ENCODE results near the gene MUC5B. TPM values are rescaled to one million over a fixed set of nuclear protein-coding genes. Genes with fewer than 3 reads are reported as not detected.

Gene MUC5B
- total and polyA plus RNA-seq, 7 experiments from 2014 or later = not detected

- POLR2A ChIA-PET = interaction anchor here (0.6 to 0.8 kb wide), 2 partner anchors 13 to 105 kb away, joined by 4 read pairs; partner anchors contain the start of gene TOLLIP
- DNase-seq (peak in 1 of 9 donors; percentile 3), ATAC-seq (no peak)
- Mint-ChIP-seq H3K27ac (no peak overlapping the region), H3K4me3 (no peak overlapping the region), H3K4me1 (peaks cover 0 to 26% (median 19%) of the 10 kb centered on the region in 7 donors), H3K36me3 (peaks cover 0 to 9% (median 5%) of the 10 kb centered on the region in 5 donors), H3K9me3 (no peaks in the 10 kb centered on the region), H3K27me3 (no peaks in the 10 kb centered on the region)
- H3K9me3 ChIP-seq (ENCODE audit: control insufficient read depth in 2 of 3, low read length in 3 of 3) = no peaks in the 10 kb centered on the region
- H3K4me3 ChIP-seq (ENCODE audit: low read length) = no peak overlapping the region
- no peak overlapping the region for H3K27ac ChIP-seq (ENCODE audit: low read depth, low read length)
- peaks cover 0 to 47% (median 4%) of the 10 kb centered on the region in 3 experiments for H3K36me3 ChIP-seq (ENCODE audit: control insufficient read depth in 2 of 3, insufficient read depth in 3 of 3, low read length in 3 of 3)
- no peaks in the 10 kb centered on the region for H3K27me3 ChIP-seq (ENCODE audit: control insufficient read depth in 2 of 2, insufficient read depth in 2 of 2, low read length in 2 of 2)
- no peaks in the 10 kb centered on the region for H3K4me1 ChIP-seq (ENCODE audit: control insufficient read depth in 2 of 2, insufficient read depth in 2 of 2, low read length in 2 of 2)
- CTCF ChIA-PET = no interaction called here
- intact Hi-C loops (cut with micrococcal nuclease) = no loop called here
Observed at GRCh38 chr11:1297011-1297575, 74.2 kb downstream of the MUC5B start.

- Histone ChIP-seq H3K36me3 (ENCODE audit: control insufficient read depth in 2 of 3, insufficient read depth in 3 of 3, low read length in 3 of 3) (peaks cover 0 to 40% (median 4%) of the 10 kb centered on the region in 3 experiments), H3K4me1 (ENCODE audit: control insufficient read depth in 2 of 2, insufficient read depth in 2 of 2, low read length in 2 of 2) (no peaks in the 10 kb centered on the region), H3K27me3 (ENCODE audit: control insufficient read depth in 2 of 2, insufficient read depth in 2 of 2, low read length in 2 of 2) (no peaks in the 10 kb centered on the region), H3K9me3 (ENCODE audit: control insufficient read depth in 2 of 3, low read length in 3 of 3) (no peaks in the 10 kb centered on the region), H3K27ac (ENCODE audit: low read depth, low read length) (no peak overlapping the region), H3K4me3 (ENCODE audit: low read length) (no peak overlapping the region)
- intact Hi-C loops (cut with micrococcal nuclease) = no loop called here
- ATAC-seq (no peak), DNase-seq (peak in 1 of 9 donors; percentile 4)
- ChIA-PET POLR2A (interaction anchor here (0.6 to 1.6 kb wide), 3 partner anchors 11 to 104 kb away, joined by 3 to 4 read pairs (median 4); partner anchors contain the start of gene TOLLIP), CTCF (no interaction called here)
- H3K27ac Mint-ChIP-seq = no peak overlapping the region
- peaks cover 0 to 28% (median 22%) of the 10 kb centered on the region in 7 donors for H3K4me1 Mint-ChIP-seq
- H3K4me3 Mint-ChIP-seq = no peak overlapping the region
- peaks cover 0 to 6% (median 0%) of the 10 kb centered on the region in 5 donors for H3K36me3 Mint-ChIP-seq
- H3K9me3 Mint-ChIP-seq = no peaks in the 10 kb centered on the region
- no peaks in the 10 kb centered on the region for H3K27me3 Mint-ChIP-seq
Observed at GRCh38 chr11:1297576-1298473, 75.0 kb downstream of the MUC5B start.

GRCh38 chr11:1298695-1299492 lies 76.0 kb downstream of the MUC5B start:
- Histone ChIP-seq H3K27me3 (ENCODE audit: control insufficient read depth in 2 of 2, insufficient read depth in 2 of 2, low read length in 2 of 2) (no peaks in the 10 kb centered on the region), H3K4me3 (ENCODE audit: low read length) (no peak overlapping the region), H3K4me1 (ENCODE audit: control insufficient read depth in 2 of 2, insufficient read depth in 2 of 2, low read length in 2 of 2) (no peaks in the 10 kb centered on the region), H3K36me3 (ENCODE audit: control insufficient read depth in 2 of 3, insufficient read depth in 3 of 3, low read length in 3 of 3) (peaks cover 0 to 33% (median 4%) of the 10 kb centered on the region in 3 experiments), H3K9me3 (ENCODE audit: control insufficient read depth in 2 of 3, low read length in 3 of 3) (no peaks in the 10 kb centered on the region), H3K27ac (ENCODE audit: low read depth, low read length) (no peak overlapping the region)
- Mint-ChIP-seq H3K36me3 (peaks cover 0 to 3% (median 0%) of the 10 kb centered on the region in 5 donors), H3K4me3 (no peak overlapping the region), H3K27me3 (no peaks in the 10 kb centered on the region), H3K9me3 (no peaks in the 10 kb centered on the region), H3K4me1 (peaks cover 0 to 37% (median 26%) of the 10 kb centered on the region in 7 donors), H3K27ac (no peak overlapping the region)
- intact Hi-C loops (cut with micrococcal nuclease) = no loop called here
- ChIA-PET POLR2A (interaction anchor here (1.6 kb wide), 1 partner anchor 10 kb away, joined by 3 read pairs; the partner anchor contains the start of gene TOLLIP), CTCF (no interaction called here)
- DNase-seq (peak in 1 of 9 donors; percentile 5), ATAC-seq (peak; percentile 51)

- H3K9me3 Mint-ChIP-seq = no peaks in the 10 kb centered on the region
- H3K9me3 ChIP-seq (ENCODE audit: control insufficient read depth in 2 of 3, low read length in 3 of 3) = no peaks in the 10 kb centered on the region
- no peak overlapping the region for H3K4me3 Mint-ChIP-seq
- ChIA-PET CTCF (no interaction called here), POLR2A (interaction anchor here (0.7 to 1.6 kb wide), 2 partner anchors 9 to 23 kb away, joined by 3 read pairs; partner anchors contain the start of gene TOLLIP)
- H3K27me3 Mint-ChIP-seq = no peaks in the 10 kb centered on the region
- no peak overlapping the region for H3K27ac ChIP-seq (ENCODE audit: low read depth, low read length)
- H3K4me3 ChIP-seq (ENCODE audit: low read length) = no peak overlapping the region
- ATAC-seq = no peak
- H3K36me3 Mint-ChIP-seq = peaks cover 0 to 3% (median 0%) of the 10 kb centered on the region in 5 donors
- intact Hi-C loops (cut with micrococcal nuclease) = no loop called here
- H3K36me3 ChIP-seq (ENCODE audit: control insufficient read depth in 2 of 3, insufficient read depth in 3 of 3, low read length in 3 of 3) = peaks cover 0 to 32% (median 4%) of the 10 kb centered on the region in 3 experiments
- H3K4me1 Mint-ChIP-seq = peaks cover 0 to 43% (median 32%) of the 10 kb centered on the region in 7 donors
- no peaks in the 10 kb centered on the region for H3K4me1 ChIP-seq (ENCODE audit: control insufficient read depth in 2 of 2, insufficient read depth in 2 of 2, low read length in 2 of 2)
- no peaks in the 10 kb centered on the region for H3K27me3 ChIP-seq (ENCODE audit: control insufficient read depth in 2 of 2, insufficient read depth in 2 of 2, low read length in 2 of 2)
- H3K27ac Mint-ChIP-seq = peak overlapping the region in 1 of 9 donors; percentile 25
- DNase-seq = peak in 1 of 9 donors; percentile 5
Observed at GRCh38 chr11:1299621-1300020, 76.8 kb downstream of the MUC5B start.

GRCh38 chr11:1300121-1300520 lies 77.3 kb downstream of the MUC5B start:
- H3K27ac ChIP-seq (ENCODE audit: low read depth, low read length) = no peak overlapping the region
- Mint-ChIP-seq H3K9me3 (no peaks in the 10 kb centered on the region), H3K4me1 (peaks cover 0 to 48% (median 36%) of the 10 kb centered on the region in 7 donors), H3K36me3 (no peaks in the 10 kb centered on the region), H3K4me3 (no peak overlapping the region), H3K27me3 (no peaks in the 10 kb centered on the region), H3K27ac (peak overlapping the region in 1 of 9 donors; percentile 59)
- peaks cover 0 to 32% (median 3%) of the 10 kb centered on the region in 3 experiments for H3K36me3 ChIP-seq (ENCODE audit: control insufficient read depth in 2 of 3, insufficient read depth in 3 of 3, low read length in 3 of 3)
- intact Hi-C loops (cut with micrococcal nuclease) = no loop called here
- no peaks in the 10 kb centered on the region for H3K27me3 ChIP-seq (ENCODE audit: control insufficient read depth in 2 of 2, insufficient read depth in 2 of 2, low read length in 2 of 2)
- no peak for ATAC-seq
- ChIA-PET POLR2A (interaction anchor here (0.7 kb wide), 1 partner anchor 22 kb away, joined by 3 read pairs; no protein-coding TSS in a partner anchor), CTCF (no interaction called here)
- no peak for DNase-seq
- H3K4me3 ChIP-seq (ENCODE audit: low read length) = no peak overlapping the region
- no peaks in the 10 kb centered on the region for H3K4me1 ChIP-seq (ENCODE audit: control insufficient read depth in 2 of 2, insufficient read depth in 2 of 2, low read length in 2 of 2)
- no peaks in the 10 kb centered on the region for H3K9me3 ChIP-seq (ENCODE audit: control insufficient read depth in 2 of 3, low read length in 3 of 3)

- ChIA-PET CTCF (no interaction called here), POLR2A (interaction anchor here (0.7 kb wide), 1 partner anchor 22 kb away, joined by 3 read pairs; no protein-coding TSS in a partner anchor)
- peak overlapping the region in 2 of 9 donors; percentile 38 to 59 for H3K27ac Mint-ChIP-seq
- intact Hi-C loops (cut with micrococcal nuclease) = no loop called here
- ATAC-seq (no peak), DNase-seq (no peak)
- Histone ChIP-seq H3K27ac (ENCODE audit: low read depth, low read length) (no peak overlapping the region), H3K4me3 (ENCODE audit: low read length) (no peak overlapping the region), H3K36me3 (ENCODE audit: control insufficient read depth in 2 of 3, insufficient read depth in 3 of 3, low read length in 3 of 3) (peaks cover 0 to 32% (median 0%) of the 10 kb centered on the region in 3 experiments), H3K4me1 (ENCODE audit: control insufficient read depth in 2 of 2, insufficient read depth in 2 of 2, low read length in 2 of 2) (no peaks in the 10 kb centered on the region), H3K27me3 (ENCODE audit: control insufficient read depth in 2 of 2, insufficient read depth in 2 of 2, low read length in 2 of 2) (no peaks in the 10 kb centered on the region), H3K9me3 (ENCODE audit: control insufficient read depth in 2 of 3, low read length in 3 of 3) (no peaks in the 10 kb centered on the region)
- H3K36me3 Mint-ChIP-seq = no peaks in the 10 kb centered on the region
- H3K27me3 Mint-ChIP-seq = no peaks in the 10 kb centered on the region
- peaks cover 0 to 54% (median 41%) of the 10 kb centered on the region in 7 donors for H3K4me1 Mint-ChIP-seq
- H3K4me3 Mint-ChIP-seq = no peak overlapping the region
- H3K9me3 Mint-ChIP-seq = no peaks in the 10 kb centered on the region
Observed at GRCh38 chr11:1300569-1301187, 77.8 kb downstream of the MUC5B start.

All from naive thymus-derived CD4-positive, alpha-beta T cell (primary cell).